Measurements from ENCODE around the gene HNMT.
"Not testable (repeated sequence)": the region's sequence is repeated elsewhere in the genome, so short reads cannot be mapped to it uniquely, and the experiment has no call there.

Gene HNMT

DNA sequence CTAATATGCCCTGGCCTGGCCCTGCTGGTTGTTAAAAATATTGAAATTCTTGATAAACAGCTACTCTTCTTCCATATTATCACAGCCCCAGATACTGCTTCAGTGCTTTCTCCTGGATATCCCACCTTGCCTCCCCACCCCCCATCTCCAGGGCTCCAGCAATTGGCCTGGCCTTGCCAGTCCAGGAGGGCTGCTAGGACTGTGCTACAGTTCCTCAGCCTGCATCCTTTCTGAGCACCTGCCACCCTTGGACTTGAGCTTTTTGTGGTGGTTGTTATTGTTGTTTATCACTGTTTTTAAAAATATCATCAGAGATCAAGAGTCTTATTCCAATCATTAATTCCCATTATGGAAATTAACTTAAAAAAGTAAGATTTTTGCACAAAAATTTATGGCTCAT, 13.5 kb downstream of the HNMT start:
- no peak for DNase-seq

DNA sequence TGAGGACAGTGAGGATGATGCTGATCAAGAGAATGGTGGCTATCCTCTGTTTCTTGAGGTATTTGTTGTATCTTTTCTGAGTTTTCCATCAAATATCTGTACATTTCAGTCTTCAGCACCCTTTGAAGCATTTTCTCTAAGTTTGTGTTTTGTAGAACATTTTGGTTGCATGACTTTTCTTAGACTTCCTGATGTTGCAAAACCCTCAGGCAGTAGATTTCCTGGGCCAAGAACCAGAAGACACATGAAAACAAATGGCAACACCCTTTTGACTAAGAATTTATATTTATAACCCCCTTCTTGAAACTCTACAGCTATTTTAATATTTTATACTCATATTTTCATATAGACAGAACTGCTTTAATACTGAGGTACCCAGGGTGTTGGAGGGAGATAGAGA, 16.2 kb downstream of the HNMT start:
- no peak for DNase-seq

DNA sequence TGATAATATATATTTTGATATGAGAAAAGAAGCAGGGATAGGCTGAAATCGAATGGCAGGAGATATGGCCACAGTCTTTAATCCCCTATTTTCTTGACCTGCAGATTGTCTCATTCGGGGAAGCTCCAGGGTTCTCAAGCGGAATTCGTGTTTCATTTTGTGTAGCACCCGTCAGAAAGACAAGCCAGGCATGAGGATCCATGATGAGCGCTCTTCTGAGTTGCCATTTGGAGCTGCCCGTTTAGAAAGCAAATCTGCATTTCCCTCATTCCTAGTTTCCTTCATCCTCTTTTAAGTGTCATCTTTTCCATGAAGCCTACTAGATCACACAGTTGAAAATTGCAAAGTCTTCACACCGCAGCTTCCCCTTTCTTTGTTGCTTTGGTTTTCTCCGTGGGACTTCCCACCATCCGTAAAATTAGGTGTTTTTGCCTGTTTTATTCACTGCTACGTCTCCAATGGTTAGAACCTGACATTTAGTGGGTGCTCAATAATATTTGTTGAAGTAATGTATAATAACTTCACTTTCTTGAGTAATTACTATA, 16.9 kb downstream of the HNMT start:
- DNase-seq, result no peak

DNA sequence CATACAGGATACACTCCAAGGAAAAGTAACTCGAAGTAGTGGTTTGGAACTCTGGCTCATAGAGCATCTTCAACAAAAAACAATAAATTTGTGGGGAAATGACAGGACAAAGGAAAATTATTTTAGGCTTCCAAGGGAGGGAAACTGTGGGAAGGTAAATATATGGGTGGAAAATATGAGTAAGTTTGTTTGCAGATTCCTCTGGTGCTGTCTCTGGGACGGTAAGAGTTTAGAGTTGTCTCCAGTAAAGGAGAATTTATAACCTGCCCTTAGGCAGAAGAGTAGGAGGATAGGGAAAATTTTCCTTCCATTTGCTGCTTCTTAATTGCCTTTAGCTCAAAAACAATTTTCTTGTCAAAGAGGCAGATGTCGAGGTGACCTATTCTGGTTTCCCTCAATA, 19.3 kb downstream of the HNMT start:
- no peak for DNase-seq

DNA sequence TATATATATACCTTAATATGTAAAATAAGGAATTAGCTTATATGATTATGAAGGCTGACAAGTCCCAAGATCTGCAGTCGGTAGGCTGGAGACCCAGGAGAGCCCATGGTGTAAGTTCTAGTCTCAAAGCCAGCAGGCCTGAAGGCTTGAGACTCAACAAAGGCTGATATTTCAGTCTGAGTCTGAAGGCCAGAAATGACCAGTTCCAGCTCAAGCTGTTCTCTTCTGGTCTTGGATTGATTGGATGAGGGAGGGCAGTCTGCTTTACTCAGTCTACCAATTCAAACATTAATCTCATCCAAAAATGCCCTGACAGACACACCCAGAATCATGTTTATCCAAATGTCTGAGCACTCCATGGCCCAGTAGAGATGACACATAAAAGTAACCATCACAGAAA, 22.0 kb downstream of the HNMT start:
- DNase-seq, result no peak

DNA sequence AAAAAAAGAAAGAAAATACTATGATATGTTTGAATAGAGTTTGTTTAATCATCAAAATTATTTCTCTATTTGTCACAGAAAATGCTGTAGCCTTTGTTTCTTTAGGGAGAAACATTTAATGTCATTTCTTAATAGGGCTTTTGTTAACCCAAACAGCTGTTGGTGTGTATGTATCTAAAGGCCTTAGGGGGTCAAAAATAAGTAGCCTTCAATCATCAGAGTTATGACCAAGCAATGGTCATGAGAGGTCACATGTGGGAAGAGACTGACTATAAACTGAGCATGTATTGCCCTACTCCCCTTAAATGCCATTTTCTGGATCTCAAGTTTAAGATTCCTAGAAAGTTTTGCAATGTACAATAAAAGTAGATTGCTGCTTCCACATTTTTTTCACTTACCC, 22.7 kb downstream of the HNMT start:
- DNase-seq, result no peak

DNA sequence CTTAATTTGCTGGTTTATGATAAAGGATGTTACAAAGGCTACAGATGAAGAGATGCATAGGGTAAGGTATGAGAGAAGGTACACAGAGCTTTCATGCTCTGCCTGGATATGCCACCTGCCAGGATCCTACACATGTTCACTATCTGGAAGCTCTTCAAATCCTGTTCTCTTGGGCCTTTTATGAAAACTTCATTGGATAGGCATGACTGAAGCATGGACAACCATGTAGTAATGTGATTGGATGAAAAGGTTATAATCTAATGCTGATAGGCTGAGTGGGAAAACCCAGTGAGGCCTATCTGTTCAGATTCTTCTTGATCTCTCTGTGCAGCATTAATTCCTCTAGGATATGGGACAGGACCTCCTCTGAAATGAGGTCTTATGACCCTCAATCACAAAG, 26.8 kb downstream of the HNMT start:
- DNase-seq, result no peak

DNA sequence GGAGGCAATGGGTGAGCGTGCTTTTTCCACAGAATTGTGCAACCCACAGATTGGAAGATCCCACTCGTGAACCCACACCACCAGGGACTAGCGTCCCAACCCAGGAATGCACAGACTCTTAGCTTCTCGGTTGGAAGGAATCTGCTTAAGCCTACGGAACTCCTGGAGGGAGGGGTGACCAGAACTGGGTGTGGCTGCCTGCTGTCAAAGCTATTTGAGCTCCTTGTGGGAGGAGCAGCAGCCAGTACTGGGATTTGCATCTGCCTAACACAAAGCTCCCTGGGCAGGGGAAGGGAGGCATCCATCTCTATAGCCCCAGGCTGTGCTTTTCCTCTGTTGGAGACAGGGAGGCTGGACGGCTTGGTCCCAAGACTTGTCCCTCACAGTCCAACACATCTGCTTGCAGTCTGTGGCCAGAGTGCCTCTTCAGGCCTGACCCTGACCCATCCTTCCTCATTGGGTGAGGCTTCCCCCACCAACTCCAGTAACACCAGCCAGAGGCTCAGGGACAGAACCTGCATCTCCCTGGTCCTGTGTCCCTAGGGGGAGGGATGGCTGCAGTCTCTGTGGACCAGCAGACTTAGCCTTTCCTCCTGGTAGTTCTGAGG, 27.9 kb downstream of the HNMT start:
- DNase-seq, result no peak

DNA sequence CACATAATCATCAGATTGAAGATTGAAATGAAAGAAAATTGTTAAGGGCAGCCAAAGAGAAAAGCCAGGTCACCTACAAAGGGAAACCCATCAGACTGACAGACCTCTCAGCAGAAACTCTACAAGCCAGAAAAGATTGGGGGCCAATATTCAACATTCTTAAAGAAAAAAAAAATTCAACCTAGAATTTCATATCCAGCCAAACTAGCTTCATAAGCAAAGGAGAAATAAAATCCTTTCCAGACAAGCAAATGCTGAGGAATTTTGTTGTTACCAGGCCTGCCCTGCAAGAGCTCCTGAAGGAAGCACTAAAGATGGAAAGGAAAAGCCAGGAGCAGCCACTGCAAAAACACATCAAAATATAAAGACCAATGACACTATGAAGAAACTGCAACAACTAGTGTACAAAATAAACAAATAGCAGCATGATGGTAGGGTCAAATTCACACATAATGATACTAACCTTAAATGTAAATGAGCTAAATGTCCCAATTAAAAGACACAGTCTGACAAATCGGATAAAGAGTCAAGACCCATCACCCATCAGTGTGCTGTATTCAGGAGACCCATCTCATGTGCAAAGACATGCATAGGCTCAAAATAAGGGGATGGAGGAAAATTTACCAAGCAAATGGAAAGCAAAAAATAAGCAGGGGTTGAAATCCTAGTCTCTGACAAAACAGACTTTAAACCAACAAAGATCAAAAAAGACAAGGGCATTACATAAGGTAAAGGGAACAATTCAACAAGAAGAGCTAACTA, 29.6 kb downstream of the HNMT start:
- DNase-seq, result not testable (repeated sequence)

DNA sequence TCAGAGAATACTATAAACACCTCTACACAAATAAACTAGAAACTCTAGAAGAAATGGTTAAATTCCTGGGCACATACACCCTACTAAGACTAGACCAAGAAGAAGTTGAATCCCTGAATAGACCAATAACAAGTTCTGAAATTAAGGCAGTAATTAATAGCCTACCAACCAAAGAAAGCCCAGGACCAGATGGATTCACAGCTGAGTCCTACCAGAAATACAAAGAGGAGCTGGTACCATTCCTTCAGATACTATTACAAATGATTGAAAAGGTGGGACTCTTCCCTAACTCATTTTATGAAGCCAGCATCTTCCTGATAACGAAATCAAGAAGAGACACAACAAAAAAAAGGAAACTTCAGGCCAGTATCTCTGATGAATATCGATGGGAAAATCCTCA, 31.1 kb downstream of the HNMT start:
- DNase-seq, result not testable (repeated sequence)

DNA sequence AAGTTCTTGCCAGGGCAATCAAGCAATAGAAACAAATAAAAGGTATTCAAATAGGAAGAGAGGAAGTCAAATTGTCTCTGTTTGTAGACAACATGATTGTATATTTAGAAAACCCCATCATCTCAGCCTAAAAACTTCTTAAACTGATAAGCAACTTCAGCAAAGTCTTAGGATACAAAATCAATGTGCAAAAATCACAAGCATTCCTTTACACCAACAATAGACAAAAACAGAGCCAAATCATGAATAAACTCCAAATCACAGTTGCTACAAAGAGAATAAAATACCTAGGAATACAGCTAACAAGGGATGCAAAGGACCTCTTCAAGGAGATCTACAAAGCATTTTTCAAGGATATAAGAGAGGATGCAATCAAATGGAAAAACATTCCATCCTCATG, 31.9 kb downstream of the HNMT start:
- DNase-seq, result not testable (repeated sequence)

DNA sequence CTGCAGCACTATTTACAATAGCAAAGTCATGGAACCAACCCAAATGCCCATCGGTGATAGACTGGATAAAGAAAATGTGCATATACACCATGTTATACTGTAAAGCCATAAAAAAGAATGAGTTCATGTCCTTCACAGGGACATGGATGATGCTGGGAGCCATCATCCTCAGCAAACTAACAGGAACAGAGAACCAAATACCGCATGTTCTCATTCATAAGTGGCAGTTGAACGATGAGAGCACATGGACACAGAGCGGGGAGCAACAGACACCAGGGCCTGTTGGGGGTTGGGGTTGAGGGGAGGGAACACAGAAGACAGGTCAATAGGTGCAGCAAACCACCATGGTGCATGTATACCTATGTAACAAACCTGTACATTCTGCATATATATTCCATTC, 33.5 kb downstream of the HNMT start:
- no peak for DNase-seq

DNA sequence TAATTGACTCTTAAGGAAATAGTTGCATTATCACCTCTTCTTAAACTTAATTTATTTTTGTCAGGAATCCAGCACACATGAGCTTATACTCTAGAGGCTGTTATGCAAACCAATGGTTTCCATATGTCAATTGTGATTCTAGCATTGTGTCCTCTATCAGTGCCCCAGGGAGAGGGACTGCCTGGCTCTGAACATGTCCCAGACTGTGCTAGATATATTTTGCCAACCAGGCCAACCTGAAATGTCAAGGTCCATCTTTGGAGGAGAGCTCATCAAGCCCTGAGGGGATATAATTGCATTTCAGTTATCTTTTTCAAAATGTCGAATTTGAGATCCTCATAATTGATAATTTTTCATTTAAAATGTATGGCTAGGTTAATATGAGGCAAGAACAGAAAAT, 34.2 kb downstream of the HNMT start:
- DNase-seq, result no peak

DNA sequence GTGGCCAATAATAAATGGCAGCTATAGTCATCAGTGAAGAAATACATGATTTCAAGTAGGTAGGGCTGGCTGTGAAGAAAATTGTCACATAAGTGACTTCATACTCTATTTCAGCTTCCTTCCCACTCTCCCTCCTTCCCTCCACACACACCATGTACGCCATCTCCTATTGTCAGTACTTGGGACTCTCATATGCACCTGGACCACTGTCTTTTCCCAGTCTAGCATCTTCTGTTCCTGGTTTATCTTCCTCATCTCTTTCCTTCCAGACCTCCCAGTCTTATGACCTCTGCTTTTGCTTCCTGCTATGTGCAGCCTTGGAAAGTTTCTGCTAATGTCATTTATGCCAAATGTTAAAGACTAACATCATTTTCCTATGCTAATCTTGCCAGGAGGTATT, 35.0 kb downstream of the HNMT start:
- no peak for DNase-seq

DNA sequence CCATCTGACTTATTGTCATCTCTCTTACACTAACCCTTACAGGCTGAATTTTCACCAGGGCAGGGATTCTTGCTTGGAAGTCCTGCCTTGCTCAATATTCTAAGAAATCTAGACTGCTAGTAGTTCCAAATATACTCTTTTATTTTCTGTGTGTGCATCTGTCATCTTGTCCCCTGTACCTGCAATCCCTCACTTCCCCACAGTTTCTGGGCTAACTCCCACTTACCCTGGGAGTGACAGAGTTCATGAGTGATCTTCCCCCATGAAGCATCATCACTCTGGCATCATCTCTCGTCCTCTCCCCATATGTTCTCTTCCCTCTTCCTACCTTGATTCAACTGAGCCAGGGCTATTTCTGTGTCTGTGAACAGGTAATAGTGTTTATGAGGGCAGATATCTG, 35.7 kb downstream of the HNMT start:
- DNase-seq, result no peak

DNA sequence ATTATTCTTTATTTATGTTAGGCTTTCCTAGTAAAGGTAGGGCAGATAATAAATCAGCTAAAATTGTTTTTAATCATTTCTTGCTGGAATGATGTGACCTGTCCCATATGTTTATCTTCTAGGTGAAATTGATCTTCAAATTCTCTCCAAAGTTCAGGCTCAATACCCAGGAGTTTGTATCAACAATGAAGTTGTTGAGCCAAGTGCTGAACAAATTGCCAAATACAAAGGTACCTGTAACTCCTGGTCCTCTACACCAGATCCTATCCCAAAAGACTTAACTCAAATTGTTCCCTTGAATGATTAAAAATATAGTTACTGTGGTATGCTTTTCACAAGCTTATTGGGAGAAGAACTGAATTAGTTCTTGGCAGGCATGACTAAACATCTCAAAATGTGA, 36.5 kb downstream of the HNMT start:
- DNase-seq, result no peak

DNA sequence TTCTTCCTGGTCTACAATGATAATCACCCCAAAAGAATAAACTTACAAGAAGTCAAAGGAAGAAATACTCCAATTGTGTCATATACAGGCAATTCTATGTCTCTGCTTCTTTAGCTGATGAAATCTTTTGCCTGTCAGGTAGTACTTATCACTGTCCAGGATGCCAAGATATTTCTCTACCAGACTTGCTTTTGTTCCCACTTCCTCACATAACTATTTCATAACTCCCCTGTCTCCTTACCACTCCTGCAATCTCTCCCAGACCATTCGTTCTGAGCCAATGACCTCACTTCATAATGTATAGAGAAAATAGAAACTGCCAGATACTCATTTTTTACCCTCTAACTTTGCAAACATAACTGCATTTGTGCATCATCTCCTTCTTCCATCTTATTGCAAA, 39.1 kb downstream of the HNMT start:
- DNase-seq, result no peak

DNA sequence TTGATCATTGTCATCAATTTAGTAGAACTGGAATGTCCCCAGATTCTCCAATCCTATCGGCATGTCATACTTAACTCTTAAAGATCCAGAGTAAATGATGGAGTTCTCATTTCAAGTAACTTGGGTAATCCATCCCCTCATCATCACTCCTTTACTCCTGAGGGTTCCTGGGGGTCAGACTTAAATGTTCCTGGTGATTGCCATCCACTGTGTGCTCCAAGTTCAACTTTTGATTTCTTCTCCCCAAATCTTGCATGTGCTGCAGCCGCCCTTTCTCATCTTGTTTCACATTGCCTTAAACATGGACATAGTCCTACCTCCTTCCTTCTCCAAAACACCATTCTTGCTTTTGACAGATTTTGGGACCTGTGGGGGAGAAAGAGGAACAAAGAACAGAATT, 43.2 kb downstream of the HNMT start:
- no peak for DNase-seq

DNA sequence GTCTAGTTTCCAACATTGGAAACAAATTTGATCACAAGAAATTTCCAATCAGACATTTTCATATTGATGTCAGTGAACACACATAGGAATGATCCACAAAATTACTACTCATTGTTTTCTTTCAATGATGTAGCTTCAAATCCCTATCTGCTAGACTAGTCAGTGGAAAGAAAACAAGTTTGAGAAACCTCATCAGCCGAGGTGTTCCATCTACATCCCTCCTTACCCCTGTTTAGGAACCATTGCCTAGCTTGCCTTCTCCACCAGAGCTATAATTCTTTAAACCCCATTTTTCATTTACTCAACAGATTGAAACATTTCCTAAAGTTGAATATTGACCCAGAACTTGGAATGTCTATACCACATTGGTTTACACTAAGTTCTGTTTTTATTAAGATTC, 45.3 kb downstream of the HNMT start:
- DNase-seq, result no peak

DNA sequence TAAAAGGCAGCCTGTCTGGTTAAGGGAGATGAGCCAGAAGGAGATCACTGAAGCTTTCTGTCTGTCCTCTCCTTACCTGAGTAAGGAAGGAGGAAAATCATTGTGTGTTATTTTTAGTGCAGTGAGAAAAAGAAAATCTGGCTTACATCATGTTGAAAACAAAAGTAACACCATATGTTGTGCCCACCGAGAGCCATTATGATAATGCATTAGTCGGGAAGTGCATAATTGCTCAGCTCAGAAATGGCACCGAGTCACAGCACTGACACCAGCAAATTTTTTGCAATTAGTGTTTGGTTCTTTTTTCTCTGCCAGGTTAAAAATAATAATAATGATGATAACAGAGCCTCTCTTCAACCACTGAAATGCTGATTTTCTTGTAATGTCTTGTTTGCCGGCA, 46.6 kb downstream of the HNMT start:
- DNase-seq, result no peak

DNA sequence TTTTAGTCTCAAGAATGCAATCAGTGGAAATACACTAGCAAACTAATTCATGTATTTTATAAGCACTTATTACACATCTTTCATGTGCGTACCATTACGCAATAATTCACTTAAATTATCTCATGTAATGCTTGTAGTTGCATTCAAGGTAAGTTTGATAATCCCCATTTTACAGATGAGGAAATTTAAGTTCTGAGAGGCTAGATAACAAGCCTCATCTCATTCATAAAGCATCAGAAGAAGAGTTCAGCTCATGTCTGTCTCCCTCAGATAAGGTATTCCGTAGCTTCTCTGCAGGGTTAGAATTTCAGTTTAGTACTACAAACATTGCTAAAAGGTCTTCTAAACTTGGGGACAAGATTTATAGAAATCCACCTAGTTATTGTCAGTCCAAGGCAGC, 47.8 kb downstream of the HNMT start:
- DNase-seq, result no peak

DNA sequence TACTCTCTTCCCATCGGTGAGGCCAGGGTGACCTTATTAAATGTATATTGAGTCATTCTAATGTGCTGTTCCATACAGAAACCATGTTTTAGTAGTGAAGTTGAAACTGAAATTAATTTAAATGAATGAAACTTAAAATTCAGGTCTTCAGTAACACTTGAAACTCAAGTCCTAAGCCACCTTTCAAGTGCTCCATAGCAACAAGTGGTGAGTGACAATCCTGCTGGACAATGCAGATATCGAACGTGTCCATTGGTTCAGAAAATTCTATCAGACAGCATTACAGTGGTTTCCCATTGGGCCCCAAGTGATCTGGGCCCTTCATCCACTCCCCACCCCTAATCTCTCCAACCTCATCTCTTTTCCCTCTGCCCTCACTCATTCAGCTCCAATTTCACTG, 48.7 kb downstream of the HNMT start:
- DNase-seq, result no peak

DNA sequence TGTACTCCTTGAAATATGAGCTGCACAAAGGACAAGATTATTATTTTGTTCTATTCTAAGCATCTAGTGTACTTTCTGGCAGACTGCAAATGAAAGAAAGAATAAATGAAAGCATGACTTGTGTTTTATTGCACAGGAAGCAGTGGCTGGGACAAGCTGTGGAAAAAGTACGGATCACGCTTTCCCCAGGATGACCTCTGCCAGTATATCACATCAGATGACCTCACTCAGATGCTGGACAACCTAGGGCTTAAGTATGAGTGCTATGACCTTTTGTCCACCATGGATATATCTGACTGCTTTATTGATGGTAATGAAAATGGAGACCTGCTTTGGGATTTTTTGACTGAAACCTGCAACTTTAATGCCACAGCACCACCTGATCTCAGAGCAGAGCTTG, 49.4 kb downstream of the HNMT start:
- no peak for DNase-seq

DNA sequence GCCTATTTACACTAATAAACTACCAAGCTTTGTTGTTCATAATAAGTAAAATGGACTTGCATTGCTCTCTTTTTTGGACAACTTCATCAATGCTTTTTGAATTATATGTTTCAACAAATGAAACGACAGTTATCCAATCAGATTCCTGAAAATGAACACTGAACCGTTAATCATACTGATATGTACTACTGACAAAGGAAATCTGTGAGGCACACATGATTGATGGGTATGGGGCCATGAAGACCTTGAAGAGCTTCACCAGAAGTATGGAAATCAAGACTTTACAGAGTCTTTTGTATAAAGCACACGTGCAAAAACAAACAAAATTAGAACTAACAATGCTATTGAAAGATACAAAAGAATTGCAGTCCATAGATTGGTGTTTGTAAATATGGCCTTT, 51.2 kb downstream of the HNMT start:
- no peak for DNase-seq
